ENCODE results near the gene PLXNA1.

PLXNA1 gene

DNA sequence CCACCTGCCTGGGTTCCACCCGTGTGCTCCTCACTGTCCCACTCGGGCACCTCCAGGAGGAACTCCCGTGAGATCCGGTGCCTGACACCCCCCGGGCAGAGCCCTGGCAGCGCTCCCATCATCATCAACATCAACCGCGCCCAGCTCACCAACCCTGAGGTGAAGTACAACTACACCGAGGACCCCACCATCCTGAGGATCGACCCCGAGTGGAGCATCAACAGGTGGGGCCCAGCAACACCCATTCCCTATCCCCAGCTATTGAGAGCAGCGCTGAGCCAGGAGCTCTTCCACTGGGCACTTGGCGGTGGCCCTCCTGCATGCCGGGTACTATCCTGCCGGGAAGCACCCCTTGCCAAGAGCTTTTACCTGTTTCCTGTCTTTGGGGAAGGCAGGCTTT, 33.5 kb downstream of the PLXNA1 start:
- TF ChIP-seq GABPA (IDR thresholded peaks at IDR 0.05; ENCODE audit: low read depth) (no peak), POLR2AphosphoS5 (IDR thresholded peaks at IDR 0.05; ENCODE audit: low read depth) (no peak), SPI1 (IDR thresholded peaks at IDR 0.05; ENCODE audit: borderline replicate concordance, low read depth) (no peak)
- TF ChIP-seq, protein P1, sequence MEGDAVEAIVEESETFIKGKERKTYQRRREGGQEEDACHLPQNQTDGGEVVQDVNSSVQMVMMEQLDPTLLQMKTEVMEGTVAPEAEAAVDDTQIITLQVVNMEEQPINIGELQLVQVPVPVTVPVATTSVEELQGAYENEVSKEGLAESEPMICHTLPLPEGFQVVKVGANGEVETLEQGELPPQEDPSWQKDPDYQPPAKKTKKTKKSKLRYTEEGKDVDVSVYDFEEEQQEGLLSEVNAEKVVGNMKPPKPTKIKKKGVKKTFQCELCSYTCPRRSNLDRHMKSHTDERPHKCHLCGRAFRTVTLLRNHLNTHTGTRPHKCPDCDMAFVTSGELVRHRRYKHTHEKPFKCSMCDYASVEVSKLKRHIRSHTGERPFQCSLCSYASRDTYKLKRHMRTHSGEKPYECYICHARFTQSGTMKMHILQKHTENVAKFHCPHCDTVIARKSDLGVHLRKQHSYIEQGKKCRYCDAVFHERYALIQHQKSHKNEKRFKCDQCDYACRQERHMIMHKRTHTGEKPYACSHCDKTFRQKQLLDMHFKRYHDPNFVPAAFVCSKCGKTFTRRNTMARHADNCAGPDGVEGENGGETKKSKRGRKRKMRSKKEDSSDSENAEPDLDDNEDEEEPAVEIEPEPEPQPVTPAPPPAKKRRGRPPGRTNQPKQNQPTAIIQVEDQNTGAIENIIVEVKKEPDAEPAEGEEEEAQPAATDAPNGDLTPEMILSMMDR (IDR thresholded peaks at IDR 0.05; ENCODE audit: insufficient read depth, low read length), result no peak
- TF ChIP-seq, protein P2, sequence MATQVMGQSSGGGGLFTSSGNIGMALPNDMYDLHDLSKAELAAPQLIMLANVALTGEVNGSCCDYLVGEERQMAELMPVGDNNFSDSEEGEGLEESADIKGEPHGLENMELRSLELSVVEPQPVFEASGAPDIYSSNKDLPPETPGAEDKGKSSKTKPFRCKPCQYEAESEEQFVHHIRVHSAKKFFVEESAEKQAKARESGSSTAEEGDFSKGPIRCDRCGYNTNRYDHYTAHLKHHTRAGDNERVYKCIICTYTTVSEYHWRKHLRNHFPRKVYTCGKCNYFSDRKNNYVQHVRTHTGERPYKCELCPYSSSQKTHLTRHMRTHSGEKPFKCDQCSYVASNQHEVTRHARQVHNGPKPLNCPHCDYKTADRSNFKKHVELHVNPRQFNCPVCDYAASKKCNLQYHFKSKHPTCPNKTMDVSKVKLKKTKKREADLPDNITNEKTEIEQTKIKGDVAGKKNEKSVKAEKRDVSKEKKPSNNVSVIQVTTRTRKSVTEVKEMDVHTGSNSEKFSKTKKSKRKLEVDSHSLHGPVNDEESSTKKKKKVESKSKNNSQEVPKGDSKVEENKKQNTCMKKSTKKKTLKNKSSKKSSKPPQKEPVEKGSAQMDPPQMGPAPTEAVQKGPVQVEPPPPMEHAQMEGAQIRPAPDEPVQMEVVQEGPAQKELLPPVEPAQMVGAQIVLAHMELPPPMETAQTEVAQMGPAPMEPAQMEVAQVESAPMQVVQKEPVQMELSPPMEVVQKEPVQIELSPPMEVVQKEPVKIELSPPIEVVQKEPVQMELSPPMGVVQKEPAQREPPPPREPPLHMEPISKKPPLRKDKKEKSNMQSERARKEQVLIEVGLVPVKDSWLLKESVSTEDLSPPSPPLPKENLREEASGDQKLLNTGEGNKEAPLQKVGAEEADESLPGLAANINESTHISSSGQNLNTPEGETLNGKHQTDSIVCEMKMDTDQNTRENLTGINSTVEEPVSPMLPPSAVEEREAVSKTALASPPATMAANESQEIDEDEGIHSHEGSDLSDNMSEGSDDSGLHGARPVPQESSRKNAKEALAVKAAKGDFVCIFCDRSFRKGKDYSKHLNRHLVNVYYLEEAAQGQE (IDR thresholded peaks at IDR 0.05; ENCODE audit: insufficient replicate concordance, low read depth), result no peak
- no peak overlapping the region for H3K4me3 ChIP-seq (replicated peaks; ENCODE audit: insufficient read depth, low read length)
- no peak for DNase-seq (ENCODE audit: low read depth in 1 of 2, low spot score in 1 of 2)
- no peaks in the 10 kb centered on the region for H3K27me3 ChIP-seq (ENCODE audit: insufficient read depth, poor library complexity, severe bottlenecking)
- no peak overlapping the region for H3K27ac ChIP-seq (replicated peaks)

DNA sequence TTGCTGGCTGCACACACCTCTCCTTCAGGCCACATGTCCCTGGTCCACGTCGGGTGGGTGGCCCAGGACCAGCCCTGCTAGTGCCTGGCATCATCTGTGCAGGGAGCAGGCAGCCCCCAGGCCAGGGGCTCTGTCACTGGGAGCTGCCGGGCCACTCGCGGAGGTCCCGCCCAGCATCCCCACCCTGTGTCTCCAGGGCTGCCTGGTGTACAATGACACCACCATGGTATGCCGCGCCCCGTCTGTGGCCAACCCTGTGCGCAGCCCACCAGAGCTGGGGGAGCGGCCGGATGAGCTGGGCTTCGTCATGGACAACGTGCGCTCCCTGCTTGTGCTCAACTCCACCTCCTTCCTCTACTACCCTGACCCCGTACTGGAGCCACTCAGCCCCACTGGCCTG, 34.3 kb downstream of the PLXNA1 start:
- Histone ChIP-seq H3K27me3 (ENCODE audit: insufficient read depth, poor library complexity, severe bottlenecking) (no peaks in the 10 kb centered on the region), H3K4me3 (replicated peaks; ENCODE audit: insufficient read depth, low read length) (no peak overlapping the region), H3K27ac (replicated peaks) (no peak overlapping the region)
- no peak for DNase-seq (ENCODE audit: low read depth in 1 of 2, low spot score in 1 of 2)
- TF ChIP-seq SPI1 (IDR thresholded peaks at IDR 0.05; ENCODE audit: borderline replicate concordance, low read depth) (no peak), GABPA (IDR thresholded peaks at IDR 0.05; ENCODE audit: low read depth) (no peak), POLR2AphosphoS5 (IDR thresholded peaks at IDR 0.05; ENCODE audit: low read depth) (no peak)
- TF ChIP-seq, protein P1 (IDR thresholded peaks at IDR 0.05; ENCODE audit: insufficient read depth, low read length), result no peak
- TF ChIP-seq, protein P2 (IDR thresholded peaks at IDR 0.05; ENCODE audit: insufficient replicate concordance, low read depth), result no peak

DNA sequence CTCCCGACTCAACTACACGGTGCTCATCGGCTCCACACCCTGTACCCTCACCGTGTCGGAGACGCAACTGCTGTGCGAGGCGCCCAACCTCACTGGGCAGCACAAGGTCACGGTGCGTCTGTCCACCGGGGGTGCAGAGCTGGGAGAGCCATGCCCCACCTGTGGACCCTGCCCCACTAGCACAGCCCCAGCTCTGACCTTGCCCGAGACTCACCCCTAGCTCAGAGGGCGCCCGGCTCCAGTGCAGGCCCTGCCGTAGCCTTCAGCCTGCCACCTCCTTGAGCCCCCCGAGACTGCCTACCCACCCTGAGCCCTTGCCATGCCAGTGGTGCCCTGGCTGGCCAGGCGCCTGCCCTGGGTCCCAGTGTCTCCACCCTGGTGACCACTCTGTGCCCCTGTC, 34.9 kb downstream of the PLXNA1 start:
- no peak overlapping the region for H3K4me3 ChIP-seq (replicated peaks; ENCODE audit: insufficient read depth, low read length)
- TF ChIP-seq SPI1 (IDR thresholded peaks at IDR 0.05; ENCODE audit: borderline replicate concordance, low read depth) (no peak), POLR2AphosphoS5 (IDR thresholded peaks at IDR 0.05; ENCODE audit: low read depth) (no peak), GABPA (IDR thresholded peaks at IDR 0.05; ENCODE audit: low read depth) (no peak)
- TF ChIP-seq, protein P1 (IDR thresholded peaks at IDR 0.05; ENCODE audit: insufficient read depth, low read length), result no peak
- TF ChIP-seq, protein P2 (IDR thresholded peaks at IDR 0.05; ENCODE audit: insufficient replicate concordance, low read depth), result no peak
- no peak overlapping the region for H3K27ac ChIP-seq (replicated peaks)
- DNase-seq (ENCODE audit: low read depth in 1 of 2, low spot score in 1 of 2), result no peak
- H3K27me3 ChIP-seq (ENCODE audit: insufficient read depth, poor library complexity, severe bottlenecking), result no peaks in the 10 kb centered on the region

All from HL-60 (cell line).